IMR-90 (cell line): ENCODE measurements around the gene TMEM17. TPM values are rescaled to one million over a fixed set of nuclear protein-coding genes. Genes with fewer than 3 reads are reported as not detected.

Experiments
- ATAC-seq: fragments of 200-7000 bp; cut with Tn5 transposase; 2 replicates; pipeline ENCODE4 v1.9.1; 2020; ENCODE audit warnings: low read depth, mild to moderate bottlenecking, moderate library complexity
- BruUV-seq: library from RNA; stranded (reverse); fragments of 400-500 nt; replicated peaks from 2 replicates; lab custom pipeline; 2021; lab: Mats Ljungman, UMichigan
- CTCF ChIA-PET: fragments of 300-600 bp; formaldehyde crosslinking; extraction: SDS; loops from one replicate; lab custom pipeline; 2021; ENCODE audit warnings: antibody characterized with exemption; lab: Yijun Ruan, JAX
- POLR2A ChIA-PET: fragments of 300-600 bp; sonication (Branson Sonifier 250); formaldehyde crosslinking; loops from one replicate; lab custom pipeline; 2022; ENCODE audit warnings: antibody characterized with exemption; ENCODE audit not compliant: unreplicated experiment; lab: Charles Lee
- DNase-seq: peaks from one replicate; pipeline ENCODE4 v3.0.0; 2013
- H2AFZ ChIP-seq: replicated peaks from 2 replicates; pipeline ENCODE3; 2013; ENCODE audit warnings: low read length, mild to moderate bottlenecking; ENCODE audit not compliant: poor library complexity
- H2AK5ac ChIP-seq: 2 replicates; pipeline ENCODE4 v1.6.1; 2013; ENCODE audit warnings: low read depth, low read length, inconsistent platforms
- H2AK9ac ChIP-seq: replicated peaks from 2 replicates; pipeline ENCODE3; 2013; ENCODE audit warnings: mild to moderate bottlenecking, low read depth, low read length, moderate library complexity; ENCODE audit not compliant: poor library complexity
- H2BK120ac ChIP-seq: 2 replicates; pipeline ENCODE4 v1.6.1; 2013; ENCODE audit warnings: low read depth, low read length, inconsistent platforms
- H2BK15ac ChIP-seq: 3 replicates; pipeline ENCODE4 v1.6.1; 2013; ENCODE audit warnings: low read depth, low read length, inconsistent platforms
- H2BK20ac ChIP-seq: 2 replicates; pipeline ENCODE4 v1.6.1; 2013; ENCODE audit warnings: low read depth, mild to moderate bottlenecking, inconsistent platforms, low read length, moderate library complexity
- H2BK5ac ChIP-seq: 2 replicates; pipeline ENCODE4 v1.6.1; 2013; ENCODE audit warnings: mild to moderate bottlenecking, low read depth, low read length, inconsistent platforms; ENCODE audit not compliant: poor library complexity, severe bottlenecking
- H3K14ac ChIP-seq: replicated peaks from 2 replicates; pipeline ENCODE4 v1.6.1; 2013; ENCODE audit warnings: low read depth, low read length, inconsistent platforms
- H3K18ac ChIP-seq: 2 replicates; pipeline ENCODE4 v1.6.1; 2013; ENCODE audit warnings: low read depth, low read length, control low read depth
- H3K23ac ChIP-seq: 2 replicates; pipeline ENCODE4 v1.6.1; 2013; ENCODE audit warnings: low read depth, low read length, inconsistent platforms
- H3K27ac ChIP-seq: 2 replicates; pipeline ENCODE4 v1.5.1; 2013; ENCODE audit warnings: mild to moderate bottlenecking, control low read depth, low read length; ENCODE audit not compliant: insufficient read depth
- H3K27me3 ChIP-seq: 2 replicates; pipeline ENCODE4 v1.6.1; 2013; ENCODE audit warnings: low read length; ENCODE audit not compliant: control insufficient read depth, insufficient read depth
- H3K36me3 ChIP-seq: 2 replicates; pipeline ENCODE4 v1.6.1; 2013; ENCODE audit warnings: low read length, mixed read lengths; ENCODE audit not compliant: control insufficient read depth, insufficient read depth
- H3K4ac ChIP-seq: 2 replicates; pipeline ENCODE4 v1.6.1; 2013; ENCODE audit warnings: low read depth, low read length, inconsistent platforms
- H3K4me1 ChIP-seq: 2 replicates; pipeline ENCODE4 v1.6.1; 2013; ENCODE audit warnings: low read length, mixed read lengths; ENCODE audit not compliant: control insufficient read depth, insufficient read depth
- H3K4me2 ChIP-seq: 2 replicates; pipeline ENCODE4 v1.6.1; 2013; ENCODE audit warnings: low read depth, mild to moderate bottlenecking, control low read depth, low read length, moderate library complexity
- H3K4me3 ChIP-seq: 2 replicates; pipeline ENCODE4 v1.5.1; 2013; ENCODE audit warnings: low read depth, mild to moderate bottlenecking, control low read depth, low read length, moderate library complexity; ENCODE audit not compliant: insufficient read depth
- H3K56ac ChIP-seq: 2 replicates; pipeline ENCODE4 v1.6.1; 2013; ENCODE audit warnings: low read length, inconsistent platforms; ENCODE audit not compliant: insufficient read depth; ENCODE audit errors: extremely low read depth
- H3K79me1 ChIP-seq, 2 experiments: 2 replicates each; pipeline ENCODE4 v1.6.1; 2013; ENCODE audit warnings: low read length in 2 of 2, inconsistent platforms in 1 of 2, low read depth in 1 of 2
- H3K9ac ChIP-seq: 2 replicates; pipeline ENCODE4 v1.6.1; 2013; ENCODE audit warnings: low read depth, low read length, control low read depth
- H3K9me1 ChIP-seq: 2 replicates; pipeline ENCODE4 v1.6.1; 2013; ENCODE audit warnings: low read length, inconsistent platforms; ENCODE audit not compliant: insufficient read depth
- H3K9me3 ChIP-seq: 2 replicates; pipeline ENCODE4 v1.6.1; 2013; ENCODE audit warnings: low read length; ENCODE audit not compliant: control insufficient read depth, insufficient read depth
- H4K20me1 ChIP-seq: 2 replicates; pipeline ENCODE4 v1.6.1; 2013; ENCODE audit warnings: low read length, inconsistent platforms; ENCODE audit not compliant: insufficient read depth
- H4K5ac ChIP-seq: 2 replicates; pipeline ENCODE4 v1.6.1; 2013; ENCODE audit warnings: mild to moderate bottlenecking, low read depth, low read length, control low read depth
- H4K8ac ChIP-seq, 2 experiments: 2 replicates each; pipeline ENCODE4 v1.6.1; 2013; ENCODE audit warnings: low read depth in 2 of 2, low read length in 2 of 2, control low read depth in 1 of 2, inconsistent platforms in 1 of 2
- H4K91ac ChIP-seq: 2 replicates; pipeline ENCODE4 v1.6.1; 2013; ENCODE audit warnings: low read depth, low read length, inconsistent platforms; ENCODE audit not compliant: insufficient read depth
- CEBPB ChIP-seq: IDR thresholded peaks from 2 replicates; pipeline ENCODE4 v1.6.1; 2012; ENCODE audit warnings: low read depth, low read length, improper control_type of control experiment
- CHD1 ChIP-seq: IDR thresholded peaks from 2 replicates; pipeline ENCODE4 v1.6.1; 2012; ENCODE audit warnings: low read depth, low read length, improper control_type of control experiment
- CTCF ChIP-seq: conservative IDR thresholded peaks from 2 replicates; pipeline ENCODE4 v1.5.1; 2012; ENCODE audit warnings: mild to moderate bottlenecking, low read depth, low read length, improper control_type of control experiment
- FOS ChIP-seq: fragments of 150-350 bp; IDR thresholded peaks from 2 replicates; pipeline ENCODE4 v1.6.1; 2016; ENCODE audit warnings: low read depth, low read length
- MAFK ChIP-seq: IDR thresholded peaks from 2 replicates; pipeline ENCODE4 v1.6.1; 2012; ENCODE audit warnings: low read depth, low read length, improper control_type of control experiment
- MAZ ChIP-seq: IDR thresholded peaks from 2 replicates; pipeline ENCODE4 v1.6.1; 2012; ENCODE audit warnings: low read depth, mild to moderate bottlenecking, low read length, improper control_type of control experiment, moderate library complexity, borderline replicate concordance
- NFE2L2 ChIP-seq: fragments of 150-350 bp; IDR thresholded peaks from 2 replicates; pipeline ENCODE4 v1.6.1; 2016; ENCODE audit warnings: low read depth, mild to moderate bottlenecking, low read length
- RAD21 ChIP-seq: IDR thresholded peaks from 2 replicates; pipeline ENCODE4 v1.6.1; 2012; ENCODE audit warnings: low read length, improper control_type of control experiment
- RCOR1 ChIP-seq: IDR thresholded peaks from 2 replicates; pipeline ENCODE4 v1.6.1; 2012; ENCODE audit warnings: mild to moderate bottlenecking, low read length, improper control_type of control experiment; ENCODE audit not compliant: insufficient replicate concordance
- RFX5 ChIP-seq: IDR thresholded peaks from 2 replicates; pipeline ENCODE4 v1.8.0; 2012; ENCODE audit warnings: low read depth, mild to moderate bottlenecking, low read length, moderate library complexity
- SMC3 ChIP-seq: fragments of 150-350 bp; IDR thresholded peaks from 2 replicates; pipeline ENCODE4 v1.6.1; 2016; ENCODE audit warnings: low read depth, mild to moderate bottlenecking, antibody characterized with exemption, low read length, moderate library complexity
- USF2 ChIP-seq: fragments of 150-350 bp; IDR thresholded peaks from 2 replicates; pipeline ENCODE4 v1.6.1; 2017; ENCODE audit warnings: mild to moderate bottlenecking, antibody characterized with exemption, low read length, low read depth
- WGBS, 2 experiments: methylation state at CpG; one replicate each; pipeline versions ENCODE4 v1.1.5 to v1.1.7; 2013; ENCODE audit warnings: missing lambda C conversion rate in 2 of 2; ENCODE audit not compliant: insufficient read length in 1 of 2; ENCODE audit errors: extremely low coverage in 2 of 2; 5-methylcytosine and 5-hydroxymethylcytosine counted together
- dilution Hi-C: fragments of 300-500 bp; cut with HindIII; formaldehyde crosslinking; loops from one replicate; pipeline ENCODE4 v1.14.3; 2018; ENCODE audit warnings: low sequenced_read_pairs; ENCODE audit not compliant: unreplicated experiment
- in situ Hi-C: fragments of 300-500 bp; cut with MboI; formaldehyde crosslinking; loops from 3 replicates; pipeline ENCODE4 v1.14.3; 2019; ENCODE audit warnings: low sequenced_read_pairs, inconsistent platforms, mixed read lengths
- intact Hi-C: fragments of 100-400 bp; cut with micrococcal nuclease; formaldehyde crosslinking; loops from 2 replicates; pipeline ENCODE4 v1.10.0; 2022
- polyA plus RNA-seq, 3 experiments: library from polyadenylated mRNA; depleted of rRNA; stranded (reverse); fragments of >200 nt; gene quantifications; 2 replicates each; pipeline ENCODE4 v1.2.3, GENCODE V29; 2012; ENCODE audit warnings: low replicate concordance in 1 of 3
- total RNA-seq: library from RNA; depleted of rRNA; stranded (reverse); fragments of >200 nt; gene quantifications from 2 replicates; pipeline ENCODE4 v1.2.3, GENCODE V29; 2012

Gene TMEM17
- total and polyA plus RNA-seq, 2 of the 4 experiments (the other 2 are of a cell fraction): 1.3 to 1.8 TPM

- 0 out of 2 replicates have a peak overlapping the region, but pooled peaks have one; percentile 27 for H3K14ac ChIP-seq
- H2AFZ ChIP-seq: no peak overlapping the region
- H2BK20ac ChIP-seq: no peak overlapping the region
- H3K27ac ChIP-seq: no peak overlapping the region
- no peak overlapping the region for H3K9ac ChIP-seq
- no peaks in the 10 kb centered on the region for H3K27me3 ChIP-seq
- intact Hi-C loops (no loop called here), in situ Hi-C loops (loop anchor here (25.0 kb wide), 2 partner anchors 565 to 1015 kb away; no protein-coding TSS in a partner anchor), dilution Hi-C loops (no loop called here)
- H3K9me3 ChIP-seq: no peaks in the 10 kb centered on the region
- no peaks in the 10 kb centered on the region for H4K20me1 ChIP-seq
- H3K4me1 ChIP-seq: peaks cover 5% of the 10 kb centered on the region; the same call in 1 of the 2 replicates
- no peaks in the 10 kb centered on the region for H3K36me3 ChIP-seq
- H2BK15ac ChIP-seq: no peak overlapping the region
- no peak overlapping the region for H3K23ac ChIP-seq
- no peaks in the 10 kb centered on the region for H3K79me1 ChIP-seq
- POLR2A ChIA-PET: no interaction called here
- H4K5ac ChIP-seq: no peak overlapping the region
- no peak overlapping the region for H2AK5ac ChIP-seq
- no peak overlapping the region; the same call in 1 of the 2 replicates for H4K91ac ChIP-seq
- WGBS, 2 experiments: no CpG with 5 or more reads among the region's 2 CpGs
- no peak overlapping the region for H3K18ac ChIP-seq
- H3K56ac ChIP-seq: no peak overlapping the region
- CTCF ChIA-PET: no interaction called here
- H3K4me3 ChIP-seq: no peak overlapping the region
- DNase-seq: no peak
- H2BK120ac ChIP-seq: no peak overlapping the region
- ATAC-seq: no peak
- no peak overlapping the region for H2AK9ac ChIP-seq
- no peaks in the 10 kb centered on the region for H3K9me1 ChIP-seq
- TF ChIP-seq CEBPB: no peak
- TF ChIP-seq CHD1: no peak
- TF ChIP-seq RCOR1: no peak
- TF ChIP-seq USF2: no peak
- TF ChIP-seq CTCF: no peak
- TF ChIP-seq RAD21: no peak
- TF ChIP-seq RFX5: no peak
- TF ChIP-seq FOS: no peak
- no peak for TF ChIP-seq MAZ
- TF ChIP-seq NFE2L2: no peak
- TF ChIP-seq MAFK: no peak
- TF ChIP-seq SMC3: no peak
- no peak overlapping the region for H3K4ac ChIP-seq
- BruUV-seq: no TSS peak
- no peak overlapping the region for H4K8ac ChIP-seq
- no peak overlapping the region for H3K4me2 ChIP-seq
- no peak overlapping the region for H2BK5ac ChIP-seq
Measured at GRCh38 chr2:62472312-62472711, 33.7 kb downstream of the TMEM17 start.
